ENCODE results near the gene TPRN.

DNA sequence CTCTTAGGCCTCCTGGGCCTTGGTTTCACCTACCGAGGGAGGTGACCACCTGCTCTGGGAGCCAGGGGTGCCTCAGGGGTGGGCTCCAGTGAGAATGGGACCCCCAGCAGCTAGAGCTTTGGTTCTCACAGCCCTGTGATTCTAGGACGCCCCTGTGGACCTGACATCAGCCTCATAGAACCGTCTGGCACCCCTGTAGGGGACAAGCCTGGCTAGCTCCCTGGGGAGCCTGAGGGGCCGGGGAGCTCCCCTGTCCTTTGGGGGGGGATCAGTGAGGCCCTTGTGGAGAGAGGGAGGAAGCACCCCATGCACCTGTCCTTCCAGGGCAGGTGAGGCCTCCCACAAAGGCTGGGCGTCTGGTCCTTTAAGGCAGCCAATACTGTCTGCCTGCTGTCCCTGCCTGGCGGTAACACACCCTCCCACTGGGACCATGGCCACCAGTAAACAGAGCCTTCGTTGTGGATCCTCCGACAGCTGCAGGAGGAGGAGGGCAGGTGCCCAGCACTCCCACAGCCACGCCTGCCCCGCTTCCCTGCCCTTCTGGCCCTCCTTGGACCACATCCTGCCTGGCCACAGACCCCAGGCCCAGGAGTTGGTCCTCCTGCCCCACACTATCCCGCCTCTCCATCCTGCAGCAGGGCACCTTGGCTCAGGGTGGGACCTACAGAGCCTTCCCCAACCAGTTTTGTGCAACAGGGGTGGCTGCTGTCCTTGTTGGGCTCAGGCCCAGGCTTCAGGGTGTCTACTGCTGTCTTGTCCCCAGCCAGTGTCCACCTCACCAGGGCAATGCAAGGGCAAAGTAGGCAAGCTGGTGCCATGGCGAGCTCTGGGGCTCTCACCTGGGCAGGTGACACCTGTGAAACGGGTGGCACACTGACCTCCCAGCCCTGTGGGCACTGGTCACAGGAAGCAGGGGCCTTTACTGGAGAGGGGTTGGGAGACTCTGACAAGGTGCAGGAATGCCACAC, 37.5 kb upstream of the TPRN start:
- TF ChIP-seq, protein P1, sequence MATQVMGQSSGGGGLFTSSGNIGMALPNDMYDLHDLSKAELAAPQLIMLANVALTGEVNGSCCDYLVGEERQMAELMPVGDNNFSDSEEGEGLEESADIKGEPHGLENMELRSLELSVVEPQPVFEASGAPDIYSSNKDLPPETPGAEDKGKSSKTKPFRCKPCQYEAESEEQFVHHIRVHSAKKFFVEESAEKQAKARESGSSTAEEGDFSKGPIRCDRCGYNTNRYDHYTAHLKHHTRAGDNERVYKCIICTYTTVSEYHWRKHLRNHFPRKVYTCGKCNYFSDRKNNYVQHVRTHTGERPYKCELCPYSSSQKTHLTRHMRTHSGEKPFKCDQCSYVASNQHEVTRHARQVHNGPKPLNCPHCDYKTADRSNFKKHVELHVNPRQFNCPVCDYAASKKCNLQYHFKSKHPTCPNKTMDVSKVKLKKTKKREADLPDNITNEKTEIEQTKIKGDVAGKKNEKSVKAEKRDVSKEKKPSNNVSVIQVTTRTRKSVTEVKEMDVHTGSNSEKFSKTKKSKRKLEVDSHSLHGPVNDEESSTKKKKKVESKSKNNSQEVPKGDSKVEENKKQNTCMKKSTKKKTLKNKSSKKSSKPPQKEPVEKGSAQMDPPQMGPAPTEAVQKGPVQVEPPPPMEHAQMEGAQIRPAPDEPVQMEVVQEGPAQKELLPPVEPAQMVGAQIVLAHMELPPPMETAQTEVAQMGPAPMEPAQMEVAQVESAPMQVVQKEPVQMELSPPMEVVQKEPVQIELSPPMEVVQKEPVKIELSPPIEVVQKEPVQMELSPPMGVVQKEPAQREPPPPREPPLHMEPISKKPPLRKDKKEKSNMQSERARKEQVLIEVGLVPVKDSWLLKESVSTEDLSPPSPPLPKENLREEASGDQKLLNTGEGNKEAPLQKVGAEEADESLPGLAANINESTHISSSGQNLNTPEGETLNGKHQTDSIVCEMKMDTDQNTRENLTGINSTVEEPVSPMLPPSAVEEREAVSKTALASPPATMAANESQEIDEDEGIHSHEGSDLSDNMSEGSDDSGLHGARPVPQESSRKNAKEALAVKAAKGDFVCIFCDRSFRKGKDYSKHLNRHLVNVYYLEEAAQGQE (IDR thresholded peaks at IDR 0.05; ENCODE audit: insufficient read depth in 1 of 2, low read depth in 2 of 2, low read length in 2 of 2), result no peak
- no peak for TF ChIP-seq POLR2AphosphoS5 (IDR thresholded peaks at IDR 0.05; ENCODE audit: low read depth, low read length)
- no peak for TF ChIP-seq TAF1 (IDR thresholded peaks at IDR 0.05; ENCODE audit: borderline replicate concordance, insufficient read depth, low read length)
